Measurements from ENCODE around the gene APLNR. TPM values are rescaled to one million over a fixed set of nuclear protein-coding genes. Genes with fewer than 3 reads are reported as not detected.

The APLNR gene
- total and polyA plus RNA-seq, 4 donors, result 3.2 to 39.4 (median 4.0) TPM

- no peak for DNase-seq (ENCODE audit: low spot score)
- H3K4me3 ChIP-seq (ENCODE audit: low read depth in 1 of 3, low read length in 3 of 3), result no peak overlapping the region
- H3K36me3 ChIP-seq (ENCODE audit: control insufficient read depth in 4 of 4, insufficient read depth in 3 of 4, low read depth in 1 of 4, low read length in 3 of 4), result peaks cover 0 to 1% (median 0%) of the 10 kb centered on the region in 4 donors
- no peak overlapping the region for H3K27ac ChIP-seq (ENCODE audit: low read depth in 1 of 2, low read length in 2 of 2)
- no peak for TF ChIP-seq TAF1 (conservative IDR thresholded peaks at IDR 0.05)
- no peak for TF ChIP-seq NR2F2 (IDR thresholded peaks at IDR 0.05)
- no peak for TF ChIP-seq FOXA2 (IDR thresholded peaks at IDR 0.05)
- no peak for TF ChIP-seq REST (IDR thresholded peaks at IDR 0.05)
- TF ChIP-seq RXRA (IDR thresholded peaks at IDR 0.05), result no peak
- TF ChIP-seq YY1 (IDR thresholded peaks at IDR 0.05), result no peak
- WGBS, result 66% methylated on average over 7 of the region's 7 CpGs
- H3K9me3 ChIP-seq (ENCODE audit: control insufficient read depth in 4 of 4, low read length in 3 of 4), result no peaks in the 10 kb centered on the region
- H3K9ac ChIP-seq (ENCODE audit: low read depth in 1 of 2, low read length in 2 of 2), result no peak overlapping the region
- H3K4me1 ChIP-seq (ENCODE audit: control insufficient read depth in 4 of 4, insufficient read depth in 4 of 4, low read length in 3 of 4), result no peaks in the 10 kb centered on the region
- H3K27me3 ChIP-seq (ENCODE audit: control insufficient read depth in 4 of 4, insufficient read depth in 4 of 4, low read length in 3 of 4), result no peaks in the 10 kb centered on the region
Observed at GRCh38 chr11:57203882-57204480, 33.1 kb downstream of the APLNR start.

GRCh38 chr11:57203359-57203758, 33.7 kb downstream of the APLNR start:
- Histone ChIP-seq H3K9ac (ENCODE audit: low read depth in 1 of 2, low read length in 2 of 2) (no peak overlapping the region), H3K27me3 (ENCODE audit: control insufficient read depth in 4 of 4, insufficient read depth in 4 of 4, low read length in 3 of 4) (no peaks in the 10 kb centered on the region), H3K36me3 (ENCODE audit: control insufficient read depth in 4 of 4, insufficient read depth in 3 of 4, low read depth in 1 of 4, low read length in 3 of 4) (peaks cover 0 to 1% (median 0%) of the 10 kb centered on the region in 4 donors), H3K9me3 (ENCODE audit: control insufficient read depth in 4 of 4, low read length in 3 of 4) (no peaks in the 10 kb centered on the region), H3K27ac (ENCODE audit: low read depth in 1 of 2, low read length in 2 of 2) (no peak overlapping the region), H3K4me1 (ENCODE audit: control insufficient read depth in 4 of 4, insufficient read depth in 4 of 4, low read length in 3 of 4) (no peaks in the 10 kb centered on the region), H3K4me3 (ENCODE audit: low read depth in 1 of 3, low read length in 3 of 3) (no peak overlapping the region)
- no peak for DNase-seq (ENCODE audit: low spot score)
- WGBS, result 34% methylated on average over 3 of the region's 3 CpGs
- no peak for TF ChIP-seq ATF3 (IDR thresholded peaks at IDR 0.05)
- TF ChIP-seq SP1 (IDR thresholded peaks at IDR 0.05), result peak; percentile 65
- TF ChIP-seq TAF1 (conservative IDR thresholded peaks at IDR 0.05), result no peak
- TF ChIP-seq ZBTB33 (IDR thresholded peaks at IDR 0.05), result no peak
- no peak for TF ChIP-seq GABPA (IDR thresholded peaks at IDR 0.05 in 1 of 2, conservative IDR thresholded peaks at IDR 0.05 in 1 of 2)
- no peak for TF ChIP-seq CTCF (IDR thresholded peaks at IDR 0.05; ENCODE audit: low read depth, low read length, missing input control)
- TF ChIP-seq REST (IDR thresholded peaks at IDR 0.05), result peak; percentile 22
- peak; percentile 77 to 86 for TF ChIP-seq RXRA (IDR thresholded peaks at IDR 0.05)
- peak; percentile 45 for TF ChIP-seq MAX (IDR thresholded peaks at IDR 0.05)
- TF ChIP-seq EGR1 (IDR thresholded peaks at IDR 0.05; ENCODE audit: low read depth in 2 of 2), result peak in 1 of 2 donors; percentile 20
- TF ChIP-seq HNF4A (conservative IDR thresholded peaks at IDR 0.05), result no peak
- TF ChIP-seq RAD21 (IDR thresholded peaks at IDR 0.05), result peak; percentile 15 to 23
- TF ChIP-seq FOXA2 (IDR thresholded peaks at IDR 0.05), result no peak
- no peak for TF ChIP-seq FOXA1 (IDR thresholded peaks at IDR 0.05)
- no peak for TF ChIP-seq HNF4G (IDR thresholded peaks at IDR 0.05)
- no peak for TF ChIP-seq JUND (IDR thresholded peaks at IDR 0.05)
- no peak for TF ChIP-seq YY1 (IDR thresholded peaks at IDR 0.05)
- TF ChIP-seq NR2F2 (IDR thresholded peaks at IDR 0.05), result peak; percentile 100

Measured in liver (tissue), 9 donors.